LHCN-M2 (cell line): Measurements from ENCODE around the gene SERPINA7. TPM values are rescaled to one million over a fixed set of nuclear protein-coding genes. Genes with fewer than 3 reads are reported as not detected.
"Not testable (repeated sequence)": the region's sequence is repeated elsewhere in the genome, so short reads cannot be mapped to it uniquely, and the experiment has no call there.

Source experiments
- DNase-seq: peaks from one replicate; pipeline ENCODE4 v3.0.0-alpha.2; 2012; ENCODE audit warnings: low read depth
- polyA plus RNA-seq: library from polyadenylated mRNA; unstranded; fragments of >200 nt; gene quantifications from one replicate; pipeline ENCODE4 v1.2.1, GENCODE V29; 2012; ENCODE audit warnings: missing spikeins
- total RNA-seq: library from RNA; depleted of rRNA; stranded (reverse); fragments of >200 nt; gene quantifications from 2 replicates; pipeline ENCODE4 v1.2.3, GENCODE V29; 2014; rRNA removed

The SERPINA7 gene
- total RNA-seq = not detected in 2 replicates
- polyA plus RNA-seq = not detected

- no peak for DNase-seq
Observed at GRCh38 chrX:106038625-106039024, at the start of gene SERPINA7. TSS of gene SERPINA7 (minus strand) at chrX:106038727. CDS start at chrX:106037058, 1,669 bp downstream.

GRCh38 chrX:106069048-106069447 lies 30.5 kb upstream of the SERPINA7 start:
- DNase-seq = no peak

GRCh38 chrX:106050054-106050453 lies 11.5 kb upstream of the SERPINA7 start:
- no peak for DNase-seq

GRCh38 chrX:106042296-106042695 lies 3.8 kb upstream of the SERPINA7 start:
- DNase-seq = no peak

GRCh38 chrX:106040861-106041260 lies 2.3 kb upstream of the SERPINA7 start:
- DNase-seq = no peak

GRCh38 chrX:106039920-106040319 lies 1.4 kb upstream of the SERPINA7 start:
- DNase-seq = no peak

GRCh38 chrX:106037835-106038473 lies 573 bp downstream of the SERPINA7 start:
- no peak for DNase-seq

GRCh38 chrX:106036716-106037115 lies 1.8 kb downstream of the SERPINA7 start:
- no peak for DNase-seq

GRCh38 chrX:106035064-106035463 lies 3.5 kb downstream of the SERPINA7 start:
- DNase-seq = no peak

- DNase-seq = no peak
Observed at GRCh38 chrX:106023947-106024346, 14.6 kb downstream of the SERPINA7 start.

- no peak for DNase-seq
Observed at GRCh38 chrX:106022238-106022637, 16.3 kb downstream of the SERPINA7 start.

GRCh38 chrX:106014119-106014775 lies 24.3 kb downstream of the SERPINA7 start:
- no peak for DNase-seq

GRCh38 chrX:106009145-106009544 lies 29.4 kb downstream of the SERPINA7 start:
- no peak for DNase-seq

- no peak for DNase-seq
Observed at GRCh38 chrX:106007815-106008214, 30.7 kb downstream of the SERPINA7 start.

GRCh38 chrX:106005684-106006083 lies 32.8 kb downstream of the SERPINA7 start:
- DNase-seq = no peak

- DNase-seq = not testable (repeated sequence)
Observed at GRCh38 chrX:106000609-106001008, 37.9 kb downstream of the SERPINA7 start.

- no peak for DNase-seq
Observed at GRCh38 chrX:106000203-106000602, 38.3 kb downstream of the SERPINA7 start.

- DNase-seq = no peak
Observed at GRCh38 chrX:105999294-105999693, 39.2 kb downstream of the SERPINA7 start.

GRCh38 chrX:105988487-105988886 lies 50.0 kb downstream of the SERPINA7 start:
- DNase-seq = not testable (repeated sequence)
